ENCODE data around the gene PTGES3. TPM values are rescaled to one million over a fixed set of nuclear protein-coding genes. Genes with fewer than 3 reads are reported as not detected.

PTGES3 gene
- polyA plus RNA-seq, 1 donor from 2014 or later, result 109 TPM

GRCh38 chr12:56724972-56725722 is 37.1 kb upstream of the PTGES3 start, which contains the start of gene NACA:
Gene NACA, minus strand, starts transcription at chr12:56725299. Its CDS starts 778 bp downstream, at chr12:56724521.
- no peaks in the 10 kb centered on the region for H3K9me3 ChIP-seq (ENCODE audit: low read length)
- peak within 1 kb of the TSS; percentile 86 for H3K27ac ChIP-seq (ENCODE audit: low read length)
- H2AFZ ChIP-seq (ENCODE audit: low read depth, low read length), result peak within 1 kb of the TSS; percentile 85
- no peaks in the 10 kb centered on the region for H3K36me3 ChIP-seq (ENCODE audit: insufficient read depth, low read length)
- H3F3A ChIP-seq (ENCODE audit: insufficient read depth, low read length, poor library complexity, severe bottlenecking), result no peaks in the 10 kb centered on the region
- no peaks in the 10 kb centered on the region for H3K27me3 ChIP-seq (ENCODE audit: insufficient read depth, low read depth, low read length)
- peaks cover 48% of the 10 kb centered on the region for H3K79me2 ChIP-seq (replicated peaks; ENCODE audit: insufficient read depth, low read length)
- TF ChIP-seq TAF1 (IDR thresholded peaks at IDR 0.05; ENCODE audit: low read depth), result peak; percentile 96
- peak; percentile 35 for TF ChIP-seq RAD21 (conservative IDR thresholded peaks at IDR 0.05)
- no peak for TF ChIP-seq EZH2 (IDR thresholded peaks at IDR 0.05; ENCODE audit: borderline replicate concordance, insufficient read depth, low read length, poor library complexity, severe bottlenecking)
- peak; percentile 96 for TF ChIP-seq REST (IDR thresholded peaks at IDR 0.05; ENCODE audit: borderline replicate concordance)
- TF ChIP-seq EP300 (conservative IDR thresholded peaks at IDR 0.05; ENCODE audit: poor library complexity, severe bottlenecking), result peak; percentile 66
- TF ChIP-seq SMC3 (conservative IDR thresholded peaks at IDR 0.05; ENCODE audit: poor library complexity), result peak; percentile 55
- peak; percentile 94 for TF ChIP-seq MXI1 (conservative IDR thresholded peaks at IDR 0.05; ENCODE audit: poor library complexity, severe bottlenecking)
- no peak for TF ChIP-seq CTCF (IDR thresholded peaks at IDR 0.05; ENCODE audit: poor library complexity, severe bottlenecking)
- peak; percentile 97 for TF ChIP-seq POLR2AphosphoS5 (IDR thresholded peaks at IDR 0.05)
- peak within 1 kb of the TSS; percentile 90 for H3K9ac ChIP-seq (ENCODE audit: low read length)
- no peaks in the 10 kb centered on the region for H3K9me2 ChIP-seq (ENCODE audit: insufficient read depth, low read length)
- no peaks in the 10 kb centered on the region for H4K20me1 ChIP-seq (ENCODE audit: insufficient read depth)
- H3K4me3 ChIP-seq (ENCODE audit: low read length), result peak within 1 kb of the TSS; percentile 75
- H3K4me2 ChIP-seq (ENCODE audit: low read length), result peak within 1 kb of the TSS; percentile 88

DNA sequence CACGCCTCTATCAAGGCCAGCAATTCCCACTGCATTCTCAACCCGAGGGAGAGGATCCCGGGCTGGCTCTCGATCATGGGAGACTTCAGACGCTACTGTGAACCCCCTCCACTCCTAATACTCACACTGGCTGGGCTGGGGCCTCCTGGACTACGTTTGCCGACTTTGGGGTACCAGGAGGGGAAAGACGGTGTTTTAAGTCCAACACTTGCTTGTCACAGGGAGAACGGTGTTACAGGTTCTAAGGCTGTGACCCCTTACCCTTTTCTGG is 36.6 kb upstream of the PTGES3 start:
- H3K4me2 ChIP-seq (ENCODE audit: low read length), result peak overlapping the region; percentile 88
- H3K9me3 ChIP-seq (ENCODE audit: low read length), result no peaks in the 10 kb centered on the region
- H3K27me3 ChIP-seq (ENCODE audit: insufficient read depth, low read depth, low read length), result no peaks in the 10 kb centered on the region
- peak overlapping the region; percentile 75 for H3K4me3 ChIP-seq (ENCODE audit: low read length)
- no peak for TF ChIP-seq POLR2AphosphoS5 (IDR thresholded peaks at IDR 0.05)
- no peak for TF ChIP-seq CTCF (IDR thresholded peaks at IDR 0.05; ENCODE audit: poor library complexity, severe bottlenecking)
- H3K9ac ChIP-seq (ENCODE audit: low read length), result peak overlapping the region; percentile 90
- H4K20me1 ChIP-seq (ENCODE audit: insufficient read depth), result no peaks in the 10 kb centered on the region
- H3K36me3 ChIP-seq (ENCODE audit: insufficient read depth, low read length), result no peaks in the 10 kb centered on the region
- no peaks in the 10 kb centered on the region for H3F3A ChIP-seq (ENCODE audit: insufficient read depth, low read length, poor library complexity, severe bottlenecking)
- peaks cover 52% of the 10 kb centered on the region for H3K79me2 ChIP-seq (replicated peaks; ENCODE audit: insufficient read depth, low read length)
- peak overlapping the region; percentile 11 for H2AFZ ChIP-seq (ENCODE audit: low read depth, low read length)
- no peaks in the 10 kb centered on the region for H3K9me2 ChIP-seq (ENCODE audit: insufficient read depth, low read length)
- H3K27ac ChIP-seq (ENCODE audit: low read length), result peak overlapping the region; percentile 86
